ENCODE results near the gene ELF2. TPM values are rescaled to one million over a fixed set of nuclear protein-coding genes. Genes with fewer than 3 reads are reported as not detected.
A peak's percentile ranks its signal among the peaks of the same experiment; 100 is the strongest.

The ELF2 gene
- total RNA-seq, 1 experiment from 2014 or later = 42.4 TPM

DNA sequence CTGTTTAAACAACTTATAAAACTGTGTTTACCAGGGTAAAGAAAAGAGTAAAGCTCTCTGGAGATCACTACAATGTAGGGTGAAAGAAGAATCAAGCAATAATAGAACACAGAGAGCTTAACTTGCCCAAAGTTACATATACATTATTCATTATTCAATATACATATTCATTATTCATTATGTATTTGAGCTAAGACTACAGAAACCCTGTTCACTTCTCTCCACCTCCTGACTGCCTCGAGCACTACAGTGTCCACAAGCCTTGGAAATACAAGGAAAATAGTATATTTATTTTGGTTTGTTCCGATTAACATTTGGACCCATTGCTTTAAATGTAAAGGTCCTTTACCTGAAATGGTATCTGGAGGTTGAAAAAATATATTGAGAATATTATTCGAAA is 35.9 kb upstream of the ELF2 start:
- Histone ChIP-seq H3K9me3 (ENCODE audit: low read depth, low read length, poor library complexity, severe bottlenecking) (no peaks in the 10 kb centered on the region), H3K27ac (ENCODE audit: low read depth, low read length, poor library complexity, severe bottlenecking) (peak overlapping the region; percentile 73), H3K27me3 (replicated peaks; ENCODE audit: insufficient read depth, low read depth, low read length, poor library complexity) (no peaks in the 10 kb centered on the region), H3K4me1 (ENCODE audit: insufficient read depth, low read length, poor library complexity, severe bottlenecking) (peaks cover 64% of the 10 kb centered on the region), H3K4me3 (ENCODE audit: low read depth, low read length, poor library complexity, severe bottlenecking) (no peak overlapping the region), H3K36me3 (ENCODE audit: insufficient read depth, low read length, poor library complexity, severe bottlenecking) (no peaks in the 10 kb centered on the region)
- intact Hi-C loops (cut with micrococcal nuclease; ENCODE audit: unreplicated experiment) = no loop called here
- DNase-seq (ENCODE audit: low spot score) = peak; percentile 60
- peak; percentile 44; the same call in 1 of the 2 replicates for TF ChIP-seq CTCF (conservative IDR thresholded peaks at IDR 0.05; ENCODE audit: low read depth, low read length)
- TF ChIP-seq EZH2 (IDR thresholded peaks at IDR 0.05; ENCODE audit: borderline replicate concordance, low read depth, low read length, poor library complexity, severe bottlenecking) = no peak
- no TSS peak for BruUV-seq (replicated peaks)
- ChIA-PET CTCF (interaction anchor here (0.6 to 1.0 kb wide), 2 partner anchors 16 to 182 kb away, joined by 3 read pairs; no protein-coding TSS in a partner anchor), POLR2A (ENCODE audit: low non-redundant PET) (no interaction called here)

DNA sequence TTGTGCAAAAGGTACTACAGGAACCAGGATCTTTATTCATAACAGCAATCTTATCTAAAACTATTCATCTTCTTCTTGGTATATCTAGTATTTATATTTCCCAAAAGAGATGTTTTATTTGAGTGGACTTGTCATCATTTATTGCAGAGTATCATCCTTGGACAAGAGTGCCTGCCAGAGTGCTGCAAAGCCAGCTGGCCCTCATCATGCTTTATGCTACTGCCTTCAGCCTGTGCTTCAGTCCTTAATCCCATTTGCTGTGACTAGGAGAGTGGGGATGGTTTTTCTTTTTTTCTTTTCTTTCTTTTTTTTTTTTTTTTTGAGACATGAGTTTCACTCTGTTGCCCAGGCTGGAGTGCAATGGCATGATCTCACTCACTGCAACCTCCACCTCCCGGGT is 33.5 kb upstream of the ELF2 start:
- ChIA-PET CTCF (no interaction called here), POLR2A (ENCODE audit: low non-redundant PET) (interaction anchor here (0.6 kb wide), 1 partner anchor 116 kb away, joined by 3 read pairs; no protein-coding TSS in a partner anchor)

DNA sequence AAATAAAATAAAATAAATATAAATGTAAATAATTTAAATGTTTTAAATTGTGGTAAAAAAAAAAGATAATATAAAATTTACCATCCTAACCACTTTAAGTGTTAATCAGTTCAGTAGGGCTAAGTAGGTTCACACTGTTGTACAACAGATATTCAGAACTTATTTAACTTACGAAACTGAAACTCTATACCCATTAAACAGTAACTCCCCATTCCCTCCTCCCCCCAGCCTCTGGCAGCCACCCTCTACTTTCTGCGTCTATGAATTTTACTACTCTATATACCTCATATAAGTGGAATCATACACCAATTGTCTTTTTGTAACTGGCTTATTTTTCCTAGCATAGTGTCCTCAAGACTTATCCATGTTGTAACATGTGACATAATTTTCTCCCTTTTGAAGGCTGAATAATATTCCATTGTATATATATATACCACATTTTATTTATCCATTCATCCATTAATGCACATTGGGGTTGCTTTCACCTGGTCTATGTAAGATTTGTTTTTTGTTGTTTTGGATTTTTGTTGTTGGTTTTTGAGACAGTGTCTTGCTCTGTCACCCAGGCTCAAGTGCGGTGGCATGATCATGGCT is 32.5 kb upstream of the ELF2 start:
- intact Hi-C loops (cut with micrococcal nuclease; ENCODE audit: unreplicated experiment) = no loop called here
- no peak for TF ChIP-seq CTCF (conservative IDR thresholded peaks at IDR 0.05; ENCODE audit: low read depth, low read length)
- H3K36me3 ChIP-seq (ENCODE audit: insufficient read depth, low read length, poor library complexity, severe bottlenecking) = no peaks in the 10 kb centered on the region
- H3K27ac ChIP-seq (ENCODE audit: low read depth, low read length, poor library complexity, severe bottlenecking) = no peak overlapping the region
- no TSS peak for BruUV-seq (replicated peaks)
- no peaks in the 10 kb centered on the region for H3K9me3 ChIP-seq (ENCODE audit: low read depth, low read length, poor library complexity, severe bottlenecking)
- H3K27me3 ChIP-seq (replicated peaks; ENCODE audit: insufficient read depth, low read depth, low read length, poor library complexity) = no peaks in the 10 kb centered on the region
- H3K4me1 ChIP-seq (ENCODE audit: insufficient read depth, low read length, poor library complexity, severe bottlenecking) = peaks cover 43% of the 10 kb centered on the region
- POLR2A ChIA-PET (ENCODE audit: low non-redundant PET) = no interaction called here
- CTCF ChIA-PET = no interaction called here
- no peak overlapping the region for H3K4me3 ChIP-seq (ENCODE audit: low read depth, low read length, poor library complexity, severe bottlenecking)
- no peak for DNase-seq (ENCODE audit: low spot score)

More for the DNA sequence above, 33.5 kb upstream of the ELF2 start:
- H3K27ac ChIP-seq (ENCODE audit: low read depth, low read length, poor library complexity, severe bottlenecking) = no peak overlapping the region
- peaks cover 52% of the 10 kb centered on the region for H3K4me1 ChIP-seq (ENCODE audit: insufficient read depth, low read length, poor library complexity, severe bottlenecking)
- BruUV-seq (replicated peaks) = no TSS peak
- H3K36me3 ChIP-seq (ENCODE audit: insufficient read depth, low read length, poor library complexity, severe bottlenecking) = no peaks in the 10 kb centered on the region
- H3K9me3 ChIP-seq (ENCODE audit: low read depth, low read length, poor library complexity, severe bottlenecking) = no peaks in the 10 kb centered on the region
- TF ChIP-seq CTCF (conservative IDR thresholded peaks at IDR 0.05; ENCODE audit: low read depth, low read length) (no peak), EZH2 (IDR thresholded peaks at IDR 0.05; ENCODE audit: borderline replicate concordance, low read depth, low read length, poor library complexity, severe bottlenecking) (no peak)
- intact Hi-C loops (cut with micrococcal nuclease; ENCODE audit: unreplicated experiment) = no loop called here
- H3K4me3 ChIP-seq (ENCODE audit: low read depth, low read length, poor library complexity, severe bottlenecking) = no peak overlapping the region
- H3K27me3 ChIP-seq (replicated peaks; ENCODE audit: insufficient read depth, low read depth, low read length, poor library complexity) = no peaks in the 10 kb centered on the region
- DNase-seq (ENCODE audit: low spot score) = peak; percentile 75
